A673 (cell line): ENCODE data around the gene AHDC1. TPM values are rescaled to one million over a fixed set of nuclear protein-coding genes. Genes with fewer than 3 reads are reported as not detected.

Experiments used
- BruUV-seq: library from RNA; stranded (reverse); fragments of 400-500 nt; replicated peaks from 2 replicates; lab custom pipeline; 2021; lab: Mats Ljungman, UMichigan
- CTCF ChIA-PET: fragments of 300-600 bp; sonication (Branson Sonifier 250); formaldehyde crosslinking; loops from one replicate; lab custom pipeline; 2022; ENCODE audit warnings: antibody characterized with exemption; lab: Charles Lee
- POLR2A ChIA-PET: fragments of 300-600 bp; sonication (Branson Sonifier 250); formaldehyde crosslinking; loops from one replicate; lab custom pipeline; 2022; ENCODE audit warnings: antibody characterized with exemption; ENCODE audit not compliant: low non-redundant PET; lab: Charles Lee
- DNase-seq: peaks from one replicate; pipeline ENCODE4 v3.0.0-alpha.2; 2015; ENCODE audit warnings: low spot score
- H3K27ac ChIP-seq: fragments of 200-600 bp; sonication (generic); 2 replicates; pipeline ENCODE4 v1.5.1; 2016; ENCODE audit warnings: mixed run types, low read depth, mild to moderate bottlenecking, mixed read lengths, antibody characterized with exemption, low read length; ENCODE audit not compliant: poor library complexity, severe bottlenecking
- H3K27me3 ChIP-seq: fragments of 200-600 bp; sonication (generic); replicated peaks from 2 replicates; pipeline ENCODE4 v1.6.1; 2017; ENCODE audit warnings: mixed run types, low read depth, mild to moderate bottlenecking, mixed read lengths, antibody characterized with exemption, low read length; ENCODE audit not compliant: insufficient read depth, poor library complexity
- H3K36me3 ChIP-seq: fragments of 200-600 bp; sonication (generic); 2 replicates; pipeline ENCODE4 v1.6.1; 2016; ENCODE audit warnings: mixed run types, mild to moderate bottlenecking, mixed read lengths, antibody characterized with exemption, low read length; ENCODE audit not compliant: insufficient read depth, poor library complexity, severe bottlenecking
- H3K4me1 ChIP-seq: fragments of 200-600 bp; sonication (generic); 2 replicates; pipeline ENCODE4 v1.6.1; 2017; ENCODE audit warnings: mixed run types, mild to moderate bottlenecking, mixed read lengths, antibody characterized with exemption, low read length; ENCODE audit not compliant: insufficient read depth, poor library complexity, severe bottlenecking
- H3K4me3 ChIP-seq: fragments of 200-600 bp; sonication (generic); 2 replicates; pipeline ENCODE4 v1.5.1; 2016; ENCODE audit warnings: low read depth, mixed run types, mild to moderate bottlenecking, mixed read lengths, low read length; ENCODE audit not compliant: poor library complexity, severe bottlenecking
- H3K9me3 ChIP-seq: fragments of 200-600 bp; sonication (generic); 2 replicates; pipeline ENCODE4 v1.6.1; 2016; ENCODE audit warnings: mixed run types, low read depth, mild to moderate bottlenecking, mixed read lengths, antibody characterized with exemption, low read length; ENCODE audit not compliant: poor library complexity, severe bottlenecking
- CTCF ChIP-seq: fragments of 300-800, 200-600 bp; sonication (generic); conservative IDR thresholded peaks from 2 replicates; pipeline ENCODE4 v1.5.1; 2017; ENCODE audit warnings: low read depth, mild to moderate bottlenecking, antibody characterized with exemption, low read length, moderate library complexity, mixed read lengths
- EZH2 ChIP-seq: fragments of 200-600 bp; sonication (generic); IDR thresholded peaks from 2 replicates; pipeline ENCODE4 v1.6.1; 2017; ENCODE audit warnings: borderline replicate concordance, low read depth, mild to moderate bottlenecking, mixed read lengths, antibody characterized with exemption, low read length; ENCODE audit not compliant: poor library complexity, severe bottlenecking
- intact Hi-C: fragments of 100-400 bp; cut with micrococcal nuclease; formaldehyde crosslinking; loops from one replicate; pipeline ENCODE4 v1.10.0; 2022; ENCODE audit not compliant: unreplicated experiment
- total RNA-seq: library from RNA; stranded (reverse); gene quantifications from 2 replicates; pipeline ENCODE4 v1.2.3, GENCODE V29; 2021

AHDC1 gene
- total RNA-seq, 1 experiment from 2014 or later: 33.2 TPM

- DNase-seq: no peak
- no peaks in the 10 kb centered on the region for H3K9me3 ChIP-seq
- TF ChIP-seq CTCF: no peak
- TF ChIP-seq EZH2: no peak
- no peaks in the 10 kb centered on the region for H3K27me3 ChIP-seq
- no peaks in the 10 kb centered on the region for H3K4me1 ChIP-seq
- CTCF ChIA-PET: no interaction called here
- POLR2A ChIA-PET: interaction anchor here (0.5 kb wide), 1 partner anchor 635 kb away, joined by 3 read pairs; no protein-coding TSS in a partner anchor
- no peak overlapping the region for H3K4me3 ChIP-seq
- no peaks in the 10 kb centered on the region for H3K36me3 ChIP-seq
- no TSS peak for BruUV-seq
- H3K27ac ChIP-seq: no peak overlapping the region
- intact Hi-C loops: no loop called here
These were observed 67.2 kb downstream of the AHDC1 start for GRCh38 chr1:27536767-27537166.

GRCh38 chr1:27536010-27536757 is 67.8 kb downstream of the AHDC1 start:
- H3K27me3 ChIP-seq: no peaks in the 10 kb centered on the region
- H3K4me1 ChIP-seq: no peaks in the 10 kb centered on the region
- DNase-seq: no peak
- H3K36me3 ChIP-seq: no peaks in the 10 kb centered on the region
- BruUV-seq: no TSS peak
- ChIA-PET CTCF (no interaction called here), POLR2A (interaction anchor here (0.5 kb wide), 1 partner anchor 635 kb away, joined by 3 read pairs; no protein-coding TSS in a partner anchor)
- no peak overlapping the region for H3K27ac ChIP-seq
- H3K9me3 ChIP-seq: no peaks in the 10 kb centered on the region
- intact Hi-C loops: no loop called here
- TF ChIP-seq EZH2 (no peak), CTCF (no peak)
- no peak overlapping the region for H3K4me3 ChIP-seq

- POLR2A ChIA-PET: no interaction called here
- no peaks in the 10 kb centered on the region for H3K36me3 ChIP-seq
- no peak for TF ChIP-seq CTCF
- TF ChIP-seq EZH2: no peak
- no TSS peak for BruUV-seq
- no peaks in the 10 kb centered on the region for H3K9me3 ChIP-seq
- H3K27me3 ChIP-seq: no peaks in the 10 kb centered on the region
- no peaks in the 10 kb centered on the region for H3K4me1 ChIP-seq
- intact Hi-C loops: no loop called here
- DNase-seq: no peak
- no peak overlapping the region for H3K27ac ChIP-seq
- H3K4me3 ChIP-seq: no peak overlapping the region
- CTCF ChIA-PET: no interaction called here
These were observed 68.6 kb downstream of the AHDC1 start for GRCh38 chr1:27535386-27535785.
